ENCODE measurements around the gene NLRC3. TPM values are rescaled to one million over a fixed set of nuclear protein-coding genes. Genes with fewer than 3 reads are reported as not detected.

The NLRC3 gene
- total and polyA plus RNA-seq, 2 donors (not counting 1 experiment from before 2014, with no cell fraction given) = 28.8 to 35.7 TPM

DNA sequence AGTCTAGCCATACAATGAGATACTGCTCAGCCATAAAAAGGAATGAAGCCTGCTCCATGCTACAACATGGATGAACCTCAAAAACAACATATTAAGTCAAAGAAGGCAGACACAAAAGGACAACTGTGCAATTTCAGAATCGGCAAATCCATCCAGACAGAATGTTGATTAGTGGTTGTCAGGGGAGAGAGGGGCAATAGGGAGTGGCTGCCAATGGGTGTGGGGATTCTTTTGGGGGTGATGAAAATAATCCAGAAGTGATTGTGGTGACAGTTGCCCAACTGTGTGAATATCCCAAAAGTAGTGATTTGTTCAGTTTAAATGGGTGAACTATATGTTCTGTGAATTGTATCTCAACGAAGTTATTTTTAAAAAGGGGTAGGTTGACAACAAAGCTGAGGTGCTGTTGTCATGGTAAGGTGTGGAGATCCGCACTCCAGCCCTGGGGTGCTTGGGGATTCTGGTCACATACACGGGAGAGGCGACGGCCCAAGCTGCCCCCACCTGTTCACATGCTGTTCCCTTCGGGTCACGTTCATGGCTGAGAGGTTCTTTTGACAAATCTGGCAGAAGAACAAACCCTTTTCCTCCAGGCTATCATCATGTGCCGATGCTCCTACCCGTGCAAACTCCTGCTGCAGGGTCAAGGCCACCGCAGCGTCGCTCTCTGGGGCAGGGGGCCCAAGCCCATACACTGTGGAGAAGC is 24.6 kb upstream of the NLRC3 start:
- Mint-ChIP-seq H3K27ac (no peak overlapping the region), H3K4me1 (peaks cover 8% of the 10 kb centered on the region), H3K27me3 (no peaks in the 10 kb centered on the region), H3K4me3 (no peak overlapping the region), H3K9me3 (ENCODE audit: insufficient read depth) (no peaks in the 10 kb centered on the region)
- ChIA-PET CTCF (no interaction called here), POLR2A (no interaction called here)
- intact Hi-C loops (cut with micrococcal nuclease) = no loop called here
- no peak for DNase-seq
- Histone ChIP-seq H3K4me1 (ENCODE audit: control insufficient read depth in 2 of 2, insufficient read depth in 2 of 2, low read length in 2 of 2) (no peaks in the 10 kb centered on the region), H3K79me2 (ENCODE audit: control insufficient read depth, insufficient read depth, low read length) (peaks cover 3% of the 10 kb centered on the region), H3K4me2 (replicated peaks; ENCODE audit: low read depth, low read length, poor library complexity, severe bottlenecking) (no peak overlapping the region), H3K27ac (ENCODE audit: low read length in 2 of 2) (no peak overlapping the region), H3K4me3 (ENCODE audit: control extremely low read depth in 1 of 5, extremely low read depth in 1 of 5, insufficient read depth in 1 of 5, low read depth in 2 of 5, low read length in 4 of 5) (no peak overlapping the region), H3K27me3 (replicated peaks in 1 of 4; ENCODE audit: control extremely low read depth in 1 of 4, control insufficient read depth in 3 of 4, insufficient read depth in 4 of 4, low read length in 3 of 4) (no peaks in the 10 kb centered on the region), H4K20me1 (ENCODE audit: control insufficient read depth, insufficient read depth, low read length, poor library complexity, severe bottlenecking) (no peaks in the 10 kb centered on the region), H2AFZ (ENCODE audit: insufficient read depth, low read depth, low read length, poor library complexity, severe bottlenecking) (no peak overlapping the region), H3K9me3 (ENCODE audit: control extremely low read depth in 1 of 3, control insufficient read depth in 2 of 3, insufficient read depth in 1 of 3, low read length in 2 of 3) (peaks cover 0 to 5% (median 0%) of the 10 kb centered on the region in 3 donors), H3K9ac (ENCODE audit: low read length) (no peak overlapping the region), H3K36me3 (replicated peaks in 1 of 2; ENCODE audit: control extremely low read depth in 1 of 2, control insufficient read depth in 1 of 2, extremely low read depth in 1 of 2, insufficient read depth in 2 of 2, low read length in 1 of 2) (peaks cover 2 to 14% of the 10 kb centered on the region in 2 experiments)
- WGBS (ENCODE audit: insufficient coverage) = 94% methylated on average over 12 of the region's 13 CpGs
- TF ChIP-seq CTCF (IDR thresholded peaks at IDR 0.05) (no peak), EZH2 (IDR thresholded peaks at IDR 0.05; ENCODE audit: borderline replicate concordance, insufficient read depth, low read depth, low read length, poor library complexity, severe bottlenecking) (no peak)
- ATAC-seq (ENCODE audit: low read depth) = no peak

DNA sequence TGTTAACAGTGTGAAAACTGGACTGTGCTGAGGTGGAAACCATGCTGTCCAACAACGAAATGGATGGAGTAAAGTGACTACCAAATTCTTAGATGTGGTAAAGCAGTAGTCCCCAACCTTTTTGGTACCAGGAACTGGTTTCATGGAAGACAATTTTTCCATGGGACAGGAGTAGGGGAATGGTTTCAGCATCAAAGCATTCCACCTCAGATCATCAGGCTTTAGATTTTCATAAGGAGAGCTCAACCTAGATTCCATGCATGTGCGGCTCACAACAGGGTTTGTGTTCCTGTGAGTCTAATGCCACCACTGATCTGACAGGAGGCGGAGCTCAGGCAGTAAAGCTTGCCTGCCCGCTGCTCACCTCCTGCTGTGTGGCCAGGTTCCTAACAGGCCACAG is 22.7 kb upstream of the NLRC3 start:
- WGBS (ENCODE audit: insufficient coverage) = 98% methylated on average over 4 of the region's 4 CpGs
- Mint-ChIP-seq H3K9me3 (ENCODE audit: insufficient read depth) (no peaks in the 10 kb centered on the region), H3K27ac (no peak overlapping the region), H3K4me1 (no peaks in the 10 kb centered on the region), H3K27me3 (no peaks in the 10 kb centered on the region), H3K4me3 (no peak overlapping the region)
- no peak overlapping the region for H3K9ac ChIP-seq (ENCODE audit: low read length)
- no peak overlapping the region for H3K4me3 ChIP-seq (ENCODE audit: control extremely low read depth in 1 of 5, extremely low read depth in 1 of 5, insufficient read depth in 1 of 5, low read depth in 2 of 5, low read length in 4 of 5)
- no peak overlapping the region for H3K4me2 ChIP-seq (replicated peaks; ENCODE audit: low read depth, low read length, poor library complexity, severe bottlenecking)
- DNase-seq = no peak
- TF ChIP-seq EZH2 (IDR thresholded peaks at IDR 0.05; ENCODE audit: borderline replicate concordance, insufficient read depth, low read depth, low read length, poor library complexity, severe bottlenecking) (no peak), CTCF (IDR thresholded peaks at IDR 0.05) (no peak)
- H3K4me1 ChIP-seq (ENCODE audit: control insufficient read depth in 2 of 2, insufficient read depth in 2 of 2, low read length in 2 of 2) = no peaks in the 10 kb centered on the region
- H3K9me3 ChIP-seq (ENCODE audit: control extremely low read depth in 1 of 3, control insufficient read depth in 2 of 3, insufficient read depth in 1 of 3, low read length in 2 of 3) = peaks cover 0 to 5% (median 0%) of the 10 kb centered on the region in 3 donors
- H2AFZ ChIP-seq (ENCODE audit: insufficient read depth, low read depth, low read length, poor library complexity, severe bottlenecking) = no peak overlapping the region
- intact Hi-C loops (cut with micrococcal nuclease) = no loop called here
- H3K36me3 ChIP-seq (replicated peaks in 1 of 2; ENCODE audit: control extremely low read depth in 1 of 2, control insufficient read depth in 1 of 2, extremely low read depth in 1 of 2, insufficient read depth in 2 of 2, low read length in 1 of 2) = peaks cover 2 to 18% of the 10 kb centered on the region in 2 experiments
- H3K27me3 ChIP-seq (replicated peaks in 1 of 4; ENCODE audit: control extremely low read depth in 1 of 4, control insufficient read depth in 3 of 4, insufficient read depth in 4 of 4, low read length in 3 of 4) = no peaks in the 10 kb centered on the region
- ChIA-PET POLR2A (no interaction called here), CTCF (no interaction called here)
- no peaks in the 10 kb centered on the region for H4K20me1 ChIP-seq (ENCODE audit: control insufficient read depth, insufficient read depth, low read length, poor library complexity, severe bottlenecking)
- H3K27ac ChIP-seq (ENCODE audit: low read length in 2 of 2) = no peak overlapping the region
- ATAC-seq (ENCODE audit: low read depth) = no peak
- no peaks in the 10 kb centered on the region for H3K79me2 ChIP-seq (ENCODE audit: control insufficient read depth, insufficient read depth, low read length)
